Pancreas (tissue), 10 donors: ENCODE data around the gene NR6A1. TPM values are rescaled to one million over a fixed set of nuclear protein-coding genes. Genes with fewer than 3 reads are reported as not detected.
A peak's percentile ranks its signal among the peaks of the same experiment; 100 is the strongest.

Experiments
- ATAC-seq, 4 donors: fragments of 200-7000 bp; cut with Tn5 transposase; one replicate each; pipeline versions ENCODE4 v1.8.0 to v1.9.1; 2020; ENCODE audit warnings: mild to moderate bottlenecking in 4 of 4, moderate library complexity in 4 of 4
- DNase-seq, 6 donors: peaks; one replicate each; pipeline ENCODE4 v3.0.0-alpha.2; 2020
- FAIRE-seq: peaks from 2 replicates; lab custom pipeline; 2012; peaks lifted over from hg19 to GRCh38; lab: Jason Lieb, UNC
- H3K27ac ChIP-seq, 4 donors: fragments of 200-600 bp; sonication (generic); 1 replicate in 3 of 4; 2 replicates in 1 of 4; pipeline versions ENCODE4 v1.5.0 to v1.8.0; 2020
- H3K27me3 ChIP-seq, 4 donors: fragments of 200-600 bp; one replicate each; pipeline ENCODE4 v1.8.0; 2021
- H3K36me3 ChIP-seq, 3 donors: fragments of 200-600 bp; sonication (generic) in 1 of 3; one replicate each; pipeline versions ENCODE4 v1.5.0 to v1.8.0; 2020 to 2021
- H3K4me1 ChIP-seq, 3 donors: fragments of 200-600 bp; one replicate each; pipeline ENCODE4 v1.8.0; 2021
- H3K4me3 ChIP-seq, 4 donors: fragments of 200-600 bp; sonication (generic) in 2 of 4; one replicate each; pipeline versions ENCODE4 v1.5.0 to v1.8.0; 2020 to 2021
- H3K9me3 ChIP-seq, 4 donors: fragments of 200-600 bp; one replicate each; pipeline ENCODE4 v1.8.0; 2021
- CTCF ChIP-seq, 4 donors: fragments of 200-600 bp; sonication (generic) in 3 of 4; IDR thresholded peaks; one replicate each; pipeline versions ENCODE4 v1.5.0 to v1.8.0; 2021; ENCODE audit warnings: antibody characterized with exemption in 4 of 4
- WGBS, 2 donors: extraction: QIAGEN DNeasy Blood & Tissue Kit; methylation state at CpG; one replicate each; pipeline ENCODE4 v1.1.7; 2013; 5-methylcytosine and 5-hydroxymethylcytosine counted together
- intact Hi-C, 3 donors: fragments of 100-400 bp; cut with DNase I; formaldehyde crosslinking; loops; one replicate each; pipeline versions ENCODE4 v1.11.1 to v1.14.2; 2022
- polyA plus RNA-seq, 2 donors: library from polyadenylated mRNA; stranded (reverse); fragments of 200-250 nt; gene quantifications; one replicate each; pipeline ENCODE4 v1.2.3, GENCODE V29; 2013
- total RNA-seq, 6 donors: library from RNA; stranded (reverse); fragmentation: NEBNext Ultra II Directional in 4 of 6; extraction: Animal tissue kit (Norgen Biotek cat#: 25700) in 4 of 6; gene quantifications; one replicate each; pipeline versions ENCODE4 v1.2.1 to v1.2.4, GENCODE V29; 2021 to 2023
- donor health status: healthy with polysubstance abuse.
- donor health status: DM: no; HTN: no; CAD: no; lungs with moderate emphysema.
- donor health status: DM: no; HTN: no; CAD: no.
- donor health status: control.
- donor health status: control.
- donor health status: Bipolar disorder and iron deficiency.
- donor health status: DM: yes; HTN: yes; CAD: no.
- donor health status: DM: no; HTN: no; CAD: no.
- donor health status: DM: no; HTN: no; CAD: no.
- donor health status: DM: yes; HTN: yes; CAD: no.

The NR6A1 gene
- total and polyA plus RNA-seq, 8 donors, result 2.1 to 3.9 (median 2.6) TPM

GRCh38 chr9:124803911-124804310, 32.8 kb upstream of the NR6A1 start:
- no peak overlapping the region for H3K4me3 ChIP-seq
- WGBS, 2 donors, result 93 to 97% methylated on average over 8 of the region's 8 CpGs
- no peak overlapping the region for H3K27ac ChIP-seq
- intact Hi-C loops, result no loop called here
- H3K9me3 ChIP-seq, result no peaks in the 10 kb centered on the region
- H3K36me3 ChIP-seq, result no peaks in the 10 kb centered on the region
- H3K27me3 ChIP-seq, result no peaks in the 10 kb centered on the region
- TF ChIP-seq CTCF (IDR thresholded peaks at IDR 0.05), result no peak
- ATAC-seq, result no peak
- H3K4me1 ChIP-seq, result peaks cover 13 to 16% (median 15%) of the 10 kb centered on the region in 3 donors
- no peak for DNase-seq
- FAIRE-seq, result no peak

GRCh38 chr9:124802426-124802825, 31.3 kb upstream of the NR6A1 start:
- Histone ChIP-seq H3K4me3 (no peak overlapping the region), H3K27me3 (no peaks in the 10 kb centered on the region), H3K9me3 (no peaks in the 10 kb centered on the region), H3K36me3 (no peaks in the 10 kb centered on the region), H3K27ac (no peak overlapping the region), H3K4me1 (peaks cover 16 to 25% (median 19%) of the 10 kb centered on the region in 3 donors)
- ATAC-seq (no peak), DNase-seq (no peak), FAIRE-seq (no peak)
- intact Hi-C loops, result no loop called here
- 59 to 60% methylated on average over 3 of the region's 3 CpGs for WGBS, 2 donors
- TF ChIP-seq CTCF (IDR thresholded peaks at IDR 0.05), result no peak

- FAIRE-seq, result no peak
- no peaks in the 10 kb centered on the region for H3K36me3 ChIP-seq
Measured at GRCh38 chr9:124801356-124801755, 30.2 kb upstream of the NR6A1 start.

GRCh38 chr9:124800306-124801259, 29.5 kb upstream of the NR6A1 start:
- H3K27me3 ChIP-seq, result no peaks in the 10 kb centered on the region
- H3K36me3 ChIP-seq, result no peaks in the 10 kb centered on the region
- intact Hi-C loops, result no loop called here
- peaks cover 16 to 25% (median 19%) of the 10 kb centered on the region in 3 donors for H3K4me1 ChIP-seq
- H3K9me3 ChIP-seq, result no peaks in the 10 kb centered on the region
- TF ChIP-seq CTCF (IDR thresholded peaks at IDR 0.05), result no peak
- no peak overlapping the region for H3K4me3 ChIP-seq
- no peak for FAIRE-seq
- 36 to 57% methylated on average over 15 of the region's 15 CpGs for WGBS, 2 donors
- peak overlapping the region in 2 of 4 donors; percentile 30 to 48 for H3K27ac ChIP-seq
- ATAC-seq, result peak in 2 of 4 donors; percentile 14 to 27
- peak in 3 of 6 donors; percentile 35 to 56 (median 53) for DNase-seq

More at GRCh38 chr9:124801356-124801755, 30.2 kb upstream of the NR6A1 start:
- no peak for TF ChIP-seq CTCF (IDR thresholded peaks at IDR 0.05)
- Histone ChIP-seq H3K27ac (no peak overlapping the region), H3K4me3 (no peak overlapping the region), H3K9me3 (no peaks in the 10 kb centered on the region), H3K4me1 (peaks cover 16 to 25% (median 19%) of the 10 kb centered on the region in 3 donors), H3K27me3 (no peaks in the 10 kb centered on the region)
- no peak for DNase-seq
- WGBS, 2 donors, result 95 to 98% methylated on average over 6 of the region's 6 CpGs
- ATAC-seq, result no peak
- intact Hi-C loops, result no loop called here
